Fibroblast of pulmonary artery (primary cell): ENCODE results near the gene RELN.

Experiments
- DNase-seq: peaks from one replicate; pipeline ENCODE4 v3.0.0-alpha.2; 2010; ENCODE audit warnings: low read depth
- H3K4me3 ChIP-seq: replicated peaks from 2 replicates; pipeline ENCODE4 v1.5.1; 2011; ENCODE audit warnings: low read depth, mild to moderate bottlenecking, control low read depth, low read length, moderate library complexity
- TF ChIP-seq, protein P1 (sequence below): IDR thresholded peaks from 2 replicates; pipeline ENCODE4 v1.5.1; 2011; ENCODE audit warnings: mild to moderate bottlenecking, control low read depth, low read length, inconsistent platforms; ENCODE audit errors: missing control alignments

Gene RELN

DNA sequence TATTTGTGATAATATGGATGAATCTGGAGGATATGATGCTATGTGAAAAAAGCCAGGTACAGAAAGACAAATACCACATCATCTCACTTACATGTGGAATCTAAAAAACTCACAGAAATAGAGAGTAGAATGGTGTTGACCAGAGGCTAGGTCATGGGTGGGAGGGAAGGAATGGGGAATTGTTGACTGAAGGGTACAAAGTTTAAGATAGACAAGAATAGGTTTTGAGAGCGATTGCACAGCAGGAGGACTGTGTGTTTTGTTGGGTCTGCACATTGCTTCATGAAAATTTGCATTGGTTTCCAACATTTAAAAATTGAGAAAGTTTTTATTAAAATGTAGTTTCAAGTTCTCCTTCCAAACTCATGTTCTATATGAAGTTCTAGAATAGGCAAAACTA lies 551.8 kb downstream of the RELN start:
- H3K4me3 ChIP-seq = no peak overlapping the region
- DNase-seq = no peak
- TF ChIP-seq, protein P1, sequence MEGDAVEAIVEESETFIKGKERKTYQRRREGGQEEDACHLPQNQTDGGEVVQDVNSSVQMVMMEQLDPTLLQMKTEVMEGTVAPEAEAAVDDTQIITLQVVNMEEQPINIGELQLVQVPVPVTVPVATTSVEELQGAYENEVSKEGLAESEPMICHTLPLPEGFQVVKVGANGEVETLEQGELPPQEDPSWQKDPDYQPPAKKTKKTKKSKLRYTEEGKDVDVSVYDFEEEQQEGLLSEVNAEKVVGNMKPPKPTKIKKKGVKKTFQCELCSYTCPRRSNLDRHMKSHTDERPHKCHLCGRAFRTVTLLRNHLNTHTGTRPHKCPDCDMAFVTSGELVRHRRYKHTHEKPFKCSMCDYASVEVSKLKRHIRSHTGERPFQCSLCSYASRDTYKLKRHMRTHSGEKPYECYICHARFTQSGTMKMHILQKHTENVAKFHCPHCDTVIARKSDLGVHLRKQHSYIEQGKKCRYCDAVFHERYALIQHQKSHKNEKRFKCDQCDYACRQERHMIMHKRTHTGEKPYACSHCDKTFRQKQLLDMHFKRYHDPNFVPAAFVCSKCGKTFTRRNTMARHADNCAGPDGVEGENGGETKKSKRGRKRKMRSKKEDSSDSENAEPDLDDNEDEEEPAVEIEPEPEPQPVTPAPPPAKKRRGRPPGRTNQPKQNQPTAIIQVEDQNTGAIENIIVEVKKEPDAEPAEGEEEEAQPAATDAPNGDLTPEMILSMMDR = no peak

DNA sequence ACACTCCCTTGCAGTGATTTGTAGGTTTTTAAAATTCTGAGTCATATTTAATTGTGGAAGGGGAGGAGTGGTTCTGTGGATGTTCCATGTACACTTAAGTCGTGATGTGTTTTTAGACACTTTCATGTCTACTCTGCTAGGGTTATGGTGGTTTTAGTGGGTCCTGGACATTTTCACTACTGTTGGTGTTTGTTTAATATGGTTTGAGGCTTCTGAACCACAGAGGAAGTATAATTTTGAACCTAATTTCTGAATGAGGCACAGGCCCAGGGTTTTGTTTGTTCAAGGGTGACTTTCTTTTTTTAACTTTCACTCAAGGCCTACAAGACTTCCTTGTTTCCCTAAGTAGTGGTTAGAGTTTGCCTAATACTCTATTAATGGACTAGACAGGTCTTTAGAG lies 556.7 kb downstream of the RELN start:
- no peak overlapping the region for H3K4me3 ChIP-seq
- DNase-seq = no peak
- TF ChIP-seq, protein P1 = no peak

DNA sequence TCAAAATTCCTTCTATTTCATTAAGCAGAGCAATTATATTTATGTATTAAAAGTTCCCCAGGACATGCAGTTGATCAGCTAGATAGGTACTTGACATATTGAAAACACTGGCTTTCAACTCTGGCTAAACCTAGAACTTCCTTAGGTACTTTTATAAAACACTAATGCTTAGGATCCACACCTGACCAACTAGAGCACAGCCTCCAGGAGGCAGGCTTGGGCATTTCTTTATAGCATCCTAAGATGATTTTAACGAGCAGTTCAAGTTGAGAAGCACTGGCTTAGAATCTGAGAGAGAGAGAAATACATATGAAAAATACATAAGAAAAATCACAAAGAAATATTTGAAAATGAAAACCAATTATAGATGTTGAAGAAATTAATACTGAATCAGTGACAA lies 564.3 kb downstream of the RELN start:
- TF ChIP-seq, protein P1 = no peak
- no peak for DNase-seq
- H3K4me3 ChIP-seq = no peak overlapping the region

DNA sequence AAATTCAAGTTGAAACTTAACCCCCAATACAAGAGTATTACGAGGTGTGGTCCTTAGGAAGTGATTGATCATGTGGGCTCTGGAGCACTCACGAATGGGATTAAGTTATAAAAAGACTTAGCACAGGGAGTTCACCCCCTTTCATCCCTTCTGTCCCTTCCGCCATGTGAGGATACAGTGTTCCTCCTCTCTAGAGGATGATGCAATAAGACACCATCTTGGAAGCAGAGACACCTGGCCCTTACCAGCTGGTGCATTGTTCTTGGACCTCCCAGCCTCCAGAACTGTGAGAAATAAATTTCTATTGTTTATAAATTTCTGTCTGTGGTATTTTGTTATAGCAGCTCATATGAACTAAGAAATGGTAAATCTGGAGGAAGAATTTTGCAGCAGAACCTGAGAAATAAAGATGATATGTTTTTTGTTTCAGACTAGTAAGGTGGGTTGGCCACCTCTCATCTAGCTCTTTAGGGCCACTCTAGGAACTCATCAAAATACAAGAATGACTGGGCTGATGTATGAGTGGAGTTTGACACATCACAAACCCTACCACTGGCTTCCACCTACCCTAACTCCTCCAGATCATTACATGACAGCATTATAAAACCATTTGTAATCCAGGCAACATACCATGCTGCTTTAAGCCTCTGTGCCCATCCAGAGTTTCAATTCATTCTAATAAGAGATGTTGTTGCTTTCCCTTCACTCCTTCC lies 565.8 kb downstream of the RELN start:
- TF ChIP-seq, protein P1 = no peak
- no peak overlapping the region for H3K4me3 ChIP-seq
- no peak for DNase-seq
